Bone marrow (tissue), 2 donors: ENCODE measurements around the gene GRIP1.
"Not testable (repeated sequence)": the region's sequence is repeated elsewhere in the genome, so short reads cannot be mapped to it uniquely, and the experiment has no call there.

ENCODE experiments used
- DNase-seq, 2 donors: peaks; one replicate each; lab custom pipeline; 2025; lab: John Stamatoyannopoulos, UW

GRIP1 gene

DNA sequence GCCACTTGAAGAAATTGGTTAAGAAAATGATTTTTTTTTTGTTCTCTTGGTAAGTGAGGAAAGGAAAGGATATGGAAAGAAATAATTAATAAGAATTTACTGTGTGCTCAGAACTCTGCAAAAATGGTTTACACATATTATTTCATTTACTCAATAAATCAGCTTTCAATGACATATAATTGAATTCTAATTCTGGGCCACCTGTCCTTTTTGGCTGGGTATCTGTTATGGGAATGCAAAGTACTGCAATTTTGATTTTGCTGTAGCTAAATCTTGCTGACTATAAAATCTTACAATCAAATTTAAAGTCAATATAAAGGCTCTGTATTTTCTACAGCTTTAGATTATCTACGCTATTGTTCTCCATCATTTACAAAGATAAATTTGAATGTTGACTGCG is 147.1 kb downstream of the GRIP1 start:
- DNase-seq, result no peak

DNA sequence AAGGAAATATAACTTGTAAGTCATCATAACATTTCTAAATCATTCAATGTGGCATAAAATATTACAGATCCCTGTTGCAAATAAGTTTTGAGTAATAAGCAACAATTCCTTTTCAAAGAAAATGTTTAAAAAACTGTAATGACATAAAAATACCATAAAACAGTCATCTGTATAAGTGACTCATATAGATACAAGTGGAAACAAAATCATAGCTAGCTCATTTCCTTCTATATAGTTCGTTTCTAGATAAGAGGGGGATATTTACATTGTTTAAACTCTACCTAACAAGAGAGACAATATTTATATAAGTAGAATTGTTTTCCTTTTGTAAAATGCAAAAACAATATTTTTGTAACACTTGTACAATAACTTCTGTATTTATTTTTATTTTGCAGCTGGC is 148.9 kb downstream of the GRIP1 start:
- no peak for DNase-seq

- no peak for DNase-seq
Measured at GRCh38 chr12:66516561-66516960, 162.3 kb downstream of the GRIP1 start.

DNA sequence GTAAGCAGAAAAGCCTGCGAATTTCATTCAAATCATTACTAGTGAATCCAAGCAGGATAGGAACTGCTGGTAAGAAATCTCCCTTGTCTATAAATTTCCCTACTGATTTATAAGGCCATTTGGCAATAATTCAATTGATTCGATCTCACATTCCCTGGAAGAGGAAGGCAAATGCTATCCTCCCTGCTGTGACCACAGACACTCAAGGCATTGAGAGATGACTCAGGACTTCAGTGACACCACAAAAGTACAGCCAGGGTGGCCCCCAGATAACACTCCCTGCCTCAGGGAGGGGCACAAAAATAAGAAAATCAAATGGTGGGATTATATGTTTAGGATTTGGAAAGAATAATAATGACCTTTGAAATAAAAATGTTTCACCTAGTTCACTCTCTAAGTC is 162.7 kb downstream of the GRIP1 start:
- DNase-seq, result no peak

DNA sequence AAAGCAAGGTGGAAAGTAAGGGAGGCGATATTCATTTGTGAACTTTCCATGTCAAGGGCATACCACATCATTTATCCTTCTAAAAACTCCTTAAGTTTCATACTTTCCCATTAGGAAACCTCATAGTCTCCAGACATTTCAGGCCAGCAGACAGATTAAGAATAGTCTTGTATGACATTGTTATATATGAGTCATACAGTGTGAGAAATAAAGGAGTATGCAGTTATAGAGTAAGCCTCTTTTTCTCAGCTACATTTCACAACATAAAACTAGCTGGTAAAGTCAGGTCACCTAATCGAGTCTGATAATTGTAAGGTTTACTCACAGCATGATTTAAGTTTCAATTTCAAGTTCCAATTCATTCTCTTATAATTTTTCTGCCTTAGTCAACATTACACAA is 164.3 kb downstream of the GRIP1 start:
- DNase-seq, result no peak

DNA sequence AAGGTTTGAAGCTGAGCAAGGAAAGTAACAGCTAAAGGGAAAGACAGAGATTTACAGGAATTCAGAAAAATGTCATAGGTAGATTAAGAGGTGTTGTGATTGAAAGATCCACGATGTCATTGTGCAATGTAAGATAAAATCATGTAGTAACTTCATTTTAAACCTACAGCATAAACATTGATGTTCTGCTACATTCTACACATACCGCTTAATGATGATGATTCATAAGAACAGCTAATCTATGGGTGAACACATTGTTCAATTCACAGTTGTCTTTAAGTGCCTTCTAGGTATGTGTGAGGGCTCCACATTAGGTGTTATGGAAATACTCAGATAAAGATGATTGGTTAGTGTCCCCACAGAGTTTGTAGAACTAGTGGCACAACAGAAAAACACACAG is 170.9 kb downstream of the GRIP1 start:
- DNase-seq, result no peak

GRCh38 chr12:66503746-66504145 is 175.1 kb downstream of the GRIP1 start:
- no peak for DNase-seq

- DNase-seq, result no peak
Measured at GRCh38 chr12:66502911-66503310, 176.0 kb downstream of the GRIP1 start.

DNA sequence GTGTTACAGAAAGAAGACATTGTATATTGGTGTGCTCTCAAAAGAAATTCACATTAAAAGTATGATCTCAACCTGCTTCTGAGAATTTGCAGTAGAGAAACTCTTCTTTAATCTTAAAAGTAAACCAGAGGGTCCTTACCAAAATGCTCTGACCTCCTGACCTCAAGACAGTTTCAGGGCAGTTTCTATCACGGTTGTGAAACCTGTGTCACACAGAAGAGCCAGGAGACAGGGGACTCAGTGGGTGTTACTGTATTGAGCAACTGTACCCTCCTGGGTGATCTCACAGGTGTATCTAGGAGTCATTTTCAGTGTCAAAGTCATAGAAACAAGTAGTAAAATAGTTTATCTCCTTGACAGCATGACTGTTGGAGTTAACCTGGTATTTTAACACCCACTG is 178.0 kb downstream of the GRIP1 start:
- no peak for DNase-seq

DNA sequence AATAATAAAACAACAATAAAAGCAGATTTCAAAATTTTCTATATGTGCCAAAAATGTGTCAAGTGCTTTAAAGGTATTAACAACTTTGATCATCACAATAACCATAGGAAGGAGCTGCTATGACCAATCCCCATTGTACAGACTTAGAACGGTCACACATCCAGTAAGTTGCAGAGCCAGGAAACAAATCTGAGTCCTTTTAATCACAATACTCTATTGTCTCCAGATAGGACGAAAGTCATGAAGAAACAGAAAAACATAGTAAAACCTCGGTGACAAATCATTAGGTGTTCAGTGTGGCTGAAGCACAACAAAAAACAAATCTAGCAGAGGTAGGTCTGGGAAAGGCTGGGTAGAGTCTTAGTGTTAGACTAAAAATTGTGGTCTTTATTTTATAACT is 178.8 kb downstream of the GRIP1 start:
- no peak for DNase-seq

DNA sequence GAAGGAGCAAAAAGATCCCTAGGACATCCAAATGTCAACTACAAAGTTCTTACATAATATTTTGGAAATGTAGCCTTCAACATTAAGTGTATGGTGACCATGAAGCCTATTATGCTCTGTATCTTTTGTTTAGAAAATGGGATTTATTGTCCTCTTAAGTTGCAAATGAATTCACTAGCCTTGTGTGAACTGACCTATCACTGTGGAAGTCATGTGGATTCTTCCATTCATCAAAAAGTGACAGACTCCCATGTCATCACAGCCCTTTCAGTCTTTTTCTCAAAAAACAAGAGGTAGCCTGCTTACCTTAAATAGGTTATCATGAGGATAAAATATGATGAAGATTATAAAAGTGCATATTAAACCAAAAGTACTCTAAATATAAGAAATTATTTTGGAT is 179.9 kb downstream of the GRIP1 start:
- no peak for DNase-seq

- DNase-seq, result not testable (repeated sequence)
Measured at GRCh38 chr12:66498059-66498458, 180.8 kb downstream of the GRIP1 start.

DNA sequence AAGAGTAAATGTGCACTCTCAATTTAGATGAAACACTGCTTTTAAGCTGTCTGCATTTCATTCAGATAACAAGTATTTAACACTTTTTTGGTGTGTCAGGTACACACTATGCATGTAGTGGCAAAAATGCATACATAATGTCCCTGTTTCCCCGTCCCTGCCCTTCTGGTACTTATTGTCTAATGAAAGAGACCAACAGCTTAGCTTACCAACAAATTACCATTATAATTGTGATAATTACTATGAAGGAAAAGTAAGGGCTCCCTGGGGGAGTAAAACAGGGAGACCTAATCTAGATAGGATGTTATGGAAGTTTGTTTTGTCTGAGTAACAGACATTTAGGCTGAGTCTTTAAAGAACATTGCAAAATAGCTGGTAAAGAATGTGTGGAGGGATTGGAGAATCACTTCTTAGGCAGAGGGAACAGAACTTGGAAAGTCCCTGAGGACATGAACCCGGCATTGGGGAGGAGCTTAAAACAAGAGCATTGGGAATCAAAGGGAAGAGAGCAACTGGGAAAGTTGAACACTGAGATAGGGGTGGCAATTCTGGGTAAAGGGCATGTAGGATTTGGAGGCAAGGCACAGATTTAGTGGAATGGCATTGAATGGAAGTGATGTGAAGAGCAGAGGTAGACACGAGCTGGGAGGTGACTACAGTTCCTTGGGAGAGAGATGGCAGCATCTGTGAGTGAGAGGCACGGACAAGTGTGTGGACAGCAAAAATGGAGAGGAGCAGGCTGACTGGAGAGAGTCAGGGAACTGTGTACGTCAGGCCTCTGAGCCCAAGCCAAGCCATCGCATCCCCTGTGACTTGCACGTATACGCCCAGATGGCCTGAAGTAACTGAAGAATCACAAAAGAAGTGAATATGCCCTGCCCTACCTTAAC is 181.6 kb downstream of the GRIP1 start:
- DNase-seq, result no peak

GRCh38 chr12:66496595-66496994 is 182.3 kb downstream of the GRIP1 start:
- no peak for DNase-seq

GRCh38 chr12:66495709-66496108 is 183.2 kb downstream of the GRIP1 start:
- DNase-seq, result no peak

GRCh38 chr12:66493819-66494218 is 185.1 kb downstream of the GRIP1 start:
- no peak for DNase-seq

- no peak for DNase-seq
Measured at GRCh38 chr12:66491853-66492252, 187.0 kb downstream of the GRIP1 start.

GRCh38 chr12:66482351-66483203 is 196.3 kb downstream of the GRIP1 start:
- no peak for DNase-seq

GRCh38 chr12:66467932-66468331 is 210.9 kb downstream of the GRIP1 start:
- DNase-seq, result no peak

- DNase-seq, result no peak
Measured at GRCh38 chr12:66461331-66461730, 217.5 kb downstream of the GRIP1 start.

DNA sequence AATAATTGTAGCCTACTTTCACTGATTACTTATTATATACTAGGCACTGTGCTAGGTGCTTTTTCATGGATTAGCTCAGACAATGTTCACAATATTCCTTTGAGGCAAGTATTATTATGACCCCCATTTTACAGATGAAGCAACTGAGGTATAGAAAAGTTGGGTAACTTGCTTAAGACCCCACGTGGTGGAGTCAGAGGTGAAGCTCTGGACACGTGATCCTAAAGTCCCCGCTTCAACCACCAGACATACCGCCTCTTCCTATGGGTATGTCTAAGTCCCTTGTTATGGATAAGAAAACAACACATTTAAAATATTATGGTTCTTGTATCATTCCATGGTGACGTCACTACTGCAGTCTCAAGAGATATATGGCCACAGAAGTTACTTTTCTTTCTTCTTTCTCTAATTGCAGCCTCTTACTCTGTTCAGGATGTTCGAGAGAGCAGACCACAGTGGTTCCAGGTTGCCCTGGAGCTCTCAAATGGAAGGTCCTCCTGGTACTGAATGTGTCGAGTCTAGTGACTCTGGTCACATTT is 218.9 kb downstream of the GRIP1 start:
- DNase-seq, result no peak

GRCh38 chr12:66456612-66457011 is 222.3 kb downstream of the GRIP1 start:
- no peak for DNase-seq

GRCh38 chr12:66453844-66454243 is 225.0 kb downstream of the GRIP1 start:
- DNase-seq, result no peak
